ENCODE data around the gene SLC25A11.

DNA sequence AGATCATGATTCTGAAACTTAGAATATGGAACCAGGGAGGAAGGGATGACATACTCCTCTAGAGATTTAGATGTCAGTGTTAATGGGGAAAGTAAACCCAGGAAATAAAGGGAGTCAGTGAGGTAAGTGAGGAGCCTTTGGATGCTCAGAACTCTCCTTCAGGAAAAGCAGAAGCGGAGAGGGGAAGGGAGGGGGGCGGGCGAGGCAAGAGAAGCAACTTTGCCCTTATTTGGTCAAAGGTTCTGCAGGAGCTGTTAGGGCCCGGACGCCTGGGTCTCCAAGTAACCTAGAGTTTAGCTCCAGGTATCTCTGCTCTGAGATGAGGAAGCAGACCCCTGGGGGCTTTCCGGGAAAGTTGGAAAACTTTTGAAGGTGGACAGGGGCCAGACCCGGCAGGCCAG lies 7.2 kb upstream of the SLC25A11 start:
- TF ChIP-seq CTCF (IDR thresholded peaks at IDR 0.05; ENCODE audit: insufficient read depth, low read depth, low read length) (no peak), EZH2 (IDR thresholded peaks at IDR 0.05; ENCODE audit: insufficient read depth, low read length) (no peak)

Data from astrocyte (in vitro differentiated cells and primary cell).